A204.1 (cell line): ENCODE data around the gene SLC2A2.

Source experiments
- FAIRE-seq: peaks from 2 replicates; lab custom pipeline; 2012; peaks lifted over from hg19 to GRCh38; lab: Jason Lieb, UNC

Gene SLC2A2

GRCh38 chr3:171028779-171029232 lies 2.3 kb upstream of the SLC2A2 start:
- no peak for FAIRE-seq

GRCh38 chr3:171028025-171028778 lies 1.7 kb upstream of the SLC2A2 start:
- no peak for FAIRE-seq

- no peak for FAIRE-seq
Measured at GRCh38 chr3:171023566-171023965, 3.0 kb downstream of the SLC2A2 start.

DNA sequence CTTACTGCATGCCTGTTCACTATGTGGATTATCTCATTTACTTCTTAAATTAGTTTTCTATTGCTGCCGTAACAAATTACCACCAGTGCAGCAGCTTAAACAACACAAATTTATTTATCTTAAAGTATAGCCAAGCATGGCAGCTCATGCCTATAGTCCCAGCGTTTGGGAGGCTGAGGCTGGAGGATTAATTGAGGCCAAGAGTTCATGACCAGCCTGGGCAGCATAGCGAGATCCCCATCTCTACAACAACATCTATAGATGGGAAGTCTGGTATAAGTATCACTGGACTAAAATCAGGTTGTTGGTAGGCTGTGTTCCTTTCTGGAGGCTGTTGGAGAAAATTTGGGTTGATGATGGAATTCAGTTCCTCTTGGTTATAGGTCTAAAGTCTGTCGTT lies 5.1 kb downstream of the SLC2A2 start:
- FAIRE-seq: no peak

DNA sequence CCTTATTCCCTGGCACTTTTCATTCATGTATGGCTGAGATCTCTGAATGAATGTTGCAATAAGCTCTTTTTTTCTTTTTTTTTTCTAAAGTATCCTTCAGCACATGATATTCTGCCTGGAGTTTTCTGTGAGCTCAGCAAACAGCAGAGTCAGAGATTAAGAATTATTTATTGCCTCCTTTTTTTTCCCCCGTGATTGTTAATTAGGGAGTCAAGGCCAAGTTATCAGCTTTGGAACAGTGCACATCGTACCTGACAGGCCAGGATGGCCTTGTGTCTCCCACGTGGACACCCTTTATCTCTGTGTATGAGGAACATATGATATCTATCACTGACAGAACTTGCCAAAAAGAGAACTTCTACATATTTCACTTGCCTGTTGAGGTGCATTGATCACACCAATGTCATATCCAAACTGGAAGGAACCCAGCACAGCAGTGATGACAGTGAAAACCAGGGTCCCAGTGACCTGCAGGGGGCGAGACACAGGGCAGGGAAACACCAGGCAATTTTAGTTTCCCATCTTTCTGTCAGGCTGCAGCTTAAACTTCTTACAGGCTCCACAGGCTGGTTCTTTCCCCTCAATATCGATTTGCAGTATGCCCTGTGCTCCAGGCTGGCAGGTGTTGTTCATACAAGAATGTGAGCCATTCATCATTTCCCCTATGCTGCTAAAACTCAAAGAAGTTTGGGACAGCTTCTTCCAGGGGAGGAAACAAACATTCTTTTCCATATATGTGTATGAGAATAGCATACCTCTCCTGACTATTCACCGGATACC lies 8.2 kb downstream of the SLC2A2 start:
- no peak for FAIRE-seq

DNA sequence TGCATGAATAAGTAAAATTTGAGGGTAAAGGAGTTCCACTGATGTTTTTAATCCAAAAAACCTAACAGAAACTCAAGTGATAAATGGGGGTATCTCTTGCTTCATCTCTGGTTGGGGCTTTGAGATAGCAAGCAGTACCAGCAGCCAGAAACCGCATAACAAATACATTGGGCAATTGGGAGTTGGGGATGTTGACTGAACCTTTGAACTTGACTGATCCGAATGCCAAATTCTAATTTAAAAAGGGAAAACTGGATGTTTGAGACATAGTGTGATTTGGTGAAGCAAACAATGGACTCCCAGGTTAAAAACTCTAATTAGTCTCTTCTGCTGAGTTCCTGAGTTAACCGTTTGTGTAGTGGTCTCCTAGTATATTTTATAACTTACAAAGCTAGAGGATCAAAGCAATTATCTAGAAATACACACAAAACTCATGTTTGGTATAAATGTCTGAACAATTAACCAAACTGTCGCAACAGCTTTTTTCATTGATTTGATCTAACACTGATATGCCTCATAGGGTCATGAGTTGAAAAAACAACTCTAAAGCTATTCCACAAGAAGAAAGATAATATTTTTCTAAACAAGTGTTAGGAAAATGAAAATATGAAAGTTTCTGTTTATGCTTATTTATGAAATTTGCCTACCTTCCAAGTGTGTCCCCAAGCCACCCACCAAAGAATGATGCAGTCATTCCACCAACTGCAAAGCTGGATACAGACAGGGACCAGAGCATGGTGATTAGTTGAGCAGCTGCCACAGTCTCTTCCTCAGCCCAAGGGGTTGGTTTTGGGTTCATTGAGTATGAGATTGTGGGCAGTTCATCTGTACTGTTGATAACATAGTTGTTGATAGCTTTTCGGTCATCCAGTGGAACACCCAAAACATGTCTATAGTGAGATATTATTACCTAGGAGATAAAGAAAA lies 12.4 kb downstream of the SLC2A2 start:
- no peak for FAIRE-seq

GRCh38 chr3:171011873-171012336 lies 14.6 kb downstream of the SLC2A2 start:
- FAIRE-seq: no peak

DNA sequence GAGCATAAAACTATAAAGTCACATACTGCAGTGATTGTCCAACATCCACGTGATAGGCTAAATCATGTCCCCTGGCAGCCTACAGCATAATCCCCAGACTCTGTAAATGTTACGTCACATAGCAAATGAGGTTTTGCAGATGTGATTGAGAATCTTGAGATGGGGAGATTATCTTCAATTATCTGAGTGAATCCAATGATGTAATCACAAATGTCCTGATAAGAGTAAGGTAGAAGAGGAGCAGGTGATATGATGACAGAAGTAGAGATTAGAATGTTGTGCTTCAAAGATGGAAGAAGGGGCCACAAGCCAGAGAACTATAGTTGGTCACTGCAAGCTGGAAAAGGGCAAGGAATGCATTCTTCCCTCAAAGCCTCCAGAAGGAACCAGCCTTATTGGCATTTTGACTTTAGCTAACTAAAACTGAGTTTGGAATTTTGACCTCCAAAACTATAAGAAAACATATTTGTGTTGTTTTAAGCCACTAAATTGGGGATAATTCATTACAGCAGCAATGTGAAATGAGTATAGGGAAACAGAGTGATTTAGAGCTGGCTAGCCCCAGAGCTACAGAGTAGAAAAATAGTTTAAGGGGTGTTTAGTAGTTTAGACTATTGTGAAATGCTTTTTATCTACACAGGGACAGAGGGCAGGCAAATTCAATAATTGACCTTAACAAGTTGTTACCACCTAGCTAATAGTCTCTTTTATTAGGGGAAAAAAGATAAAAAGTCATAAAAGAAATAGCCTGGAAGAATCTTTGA lies 15.2 kb downstream of the SLC2A2 start:
- no peak for FAIRE-seq

DNA sequence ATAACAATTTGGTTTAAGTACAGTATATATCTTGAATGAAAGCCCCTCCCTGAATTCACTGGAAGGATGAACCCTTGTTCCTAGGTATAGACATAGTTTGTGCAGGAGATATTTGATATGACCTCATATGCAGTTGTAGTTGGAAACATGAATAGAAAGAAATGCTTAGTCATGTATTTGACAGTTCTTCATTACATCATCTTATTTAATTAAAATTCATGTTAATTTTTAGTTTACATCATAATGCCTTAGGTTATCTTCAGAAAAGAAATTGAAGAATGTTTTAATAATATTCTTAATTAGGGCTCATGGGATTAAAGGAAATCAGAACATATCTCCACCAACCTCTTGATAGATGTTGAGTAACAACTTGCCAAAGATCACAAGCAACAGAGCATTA lies 19.2 kb downstream of the SLC2A2 start:
- no peak for FAIRE-seq

- no peak for FAIRE-seq
Measured at GRCh38 chr3:171005648-171006047, 20.9 kb downstream of the SLC2A2 start.

DNA sequence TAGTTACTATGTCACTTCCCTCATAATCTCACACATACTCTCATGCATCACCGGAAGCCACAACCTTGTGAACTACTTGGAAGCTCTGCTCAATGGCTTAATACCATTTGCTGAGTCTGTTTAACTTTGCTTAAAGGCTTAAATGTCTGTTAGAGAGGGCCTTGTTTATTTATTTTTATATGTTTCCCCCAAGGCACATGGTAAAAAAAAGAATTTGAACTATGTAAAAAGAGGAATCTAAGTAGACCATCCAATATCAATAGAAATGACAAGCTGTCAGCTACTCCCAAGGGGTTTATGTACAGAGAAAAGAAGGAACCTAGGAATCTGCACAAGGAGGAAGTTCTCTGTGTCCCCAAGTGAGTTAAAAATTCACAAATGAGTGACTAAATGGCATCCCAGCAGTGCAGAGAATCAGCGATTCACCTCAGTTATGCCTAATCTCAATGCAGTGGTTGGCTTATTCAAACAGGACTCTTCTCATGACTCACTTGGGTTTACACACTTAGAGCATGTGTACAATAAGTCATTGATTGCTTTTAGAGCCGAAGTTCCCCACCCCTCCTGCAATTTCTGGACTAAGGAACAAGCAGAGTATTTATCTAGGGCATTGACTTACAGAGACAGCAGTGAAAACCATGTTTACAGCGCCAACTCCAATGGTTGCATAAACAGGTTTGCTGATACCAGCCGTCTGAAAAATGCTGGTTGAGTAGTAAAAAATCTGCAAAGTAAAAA lies 24.4 kb downstream of the SLC2A2 start:
- FAIRE-seq: no peak

DNA sequence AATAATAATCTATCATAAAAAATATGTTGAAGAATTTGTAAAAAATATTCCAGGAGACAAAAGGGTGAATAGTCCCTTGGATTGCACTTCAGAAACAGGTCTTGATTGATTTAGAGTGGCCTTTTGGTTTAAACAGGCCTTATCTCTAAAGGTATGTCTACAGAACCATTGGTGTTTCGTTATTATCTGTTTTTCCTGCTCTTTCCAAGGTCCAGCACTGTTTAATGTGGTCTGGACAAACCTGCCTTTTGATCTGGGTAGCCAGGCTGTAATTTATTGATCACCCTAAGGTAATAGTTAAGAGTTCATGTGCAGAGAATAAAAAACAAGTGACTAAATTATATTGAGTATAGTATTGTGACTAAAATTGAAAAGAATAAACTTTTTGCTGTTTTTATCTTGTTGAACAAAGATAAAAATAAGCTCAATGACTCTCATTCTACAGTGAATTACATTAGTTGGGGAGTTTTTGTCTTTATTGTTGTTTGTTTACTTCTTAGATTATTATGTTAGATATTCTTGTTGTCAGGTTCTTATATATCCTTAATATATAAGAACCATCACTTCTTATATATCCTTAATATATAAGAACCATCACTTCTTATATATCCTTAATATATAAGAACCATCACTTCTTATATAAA lies 25.1 kb downstream of the SLC2A2 start:
- peak; percentile 47 for FAIRE-seq

DNA sequence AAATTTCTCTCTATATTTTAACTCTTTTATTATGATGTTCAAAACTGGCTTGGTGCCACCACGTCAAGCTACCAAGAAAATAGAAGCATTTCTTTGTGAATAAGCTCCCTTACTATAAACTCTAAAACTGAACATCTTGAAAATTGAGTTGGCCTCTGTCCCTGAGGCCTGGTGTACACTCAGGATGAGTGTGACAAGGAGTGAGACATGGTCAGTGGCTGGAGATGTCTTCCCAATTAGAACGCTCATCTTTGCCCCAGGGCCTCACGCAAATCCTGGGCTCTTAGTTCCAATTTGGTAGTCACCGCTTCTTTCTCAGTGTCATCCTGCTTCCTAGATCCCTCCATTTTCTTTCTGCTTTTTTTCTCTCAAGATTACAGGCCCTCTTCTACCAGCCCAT lies 26.2 kb downstream of the SLC2A2 start:
- no peak for FAIRE-seq

- FAIRE-seq: no peak
Measured at GRCh38 chr3:170999737-171000242, 26.7 kb downstream of the SLC2A2 start.

DNA sequence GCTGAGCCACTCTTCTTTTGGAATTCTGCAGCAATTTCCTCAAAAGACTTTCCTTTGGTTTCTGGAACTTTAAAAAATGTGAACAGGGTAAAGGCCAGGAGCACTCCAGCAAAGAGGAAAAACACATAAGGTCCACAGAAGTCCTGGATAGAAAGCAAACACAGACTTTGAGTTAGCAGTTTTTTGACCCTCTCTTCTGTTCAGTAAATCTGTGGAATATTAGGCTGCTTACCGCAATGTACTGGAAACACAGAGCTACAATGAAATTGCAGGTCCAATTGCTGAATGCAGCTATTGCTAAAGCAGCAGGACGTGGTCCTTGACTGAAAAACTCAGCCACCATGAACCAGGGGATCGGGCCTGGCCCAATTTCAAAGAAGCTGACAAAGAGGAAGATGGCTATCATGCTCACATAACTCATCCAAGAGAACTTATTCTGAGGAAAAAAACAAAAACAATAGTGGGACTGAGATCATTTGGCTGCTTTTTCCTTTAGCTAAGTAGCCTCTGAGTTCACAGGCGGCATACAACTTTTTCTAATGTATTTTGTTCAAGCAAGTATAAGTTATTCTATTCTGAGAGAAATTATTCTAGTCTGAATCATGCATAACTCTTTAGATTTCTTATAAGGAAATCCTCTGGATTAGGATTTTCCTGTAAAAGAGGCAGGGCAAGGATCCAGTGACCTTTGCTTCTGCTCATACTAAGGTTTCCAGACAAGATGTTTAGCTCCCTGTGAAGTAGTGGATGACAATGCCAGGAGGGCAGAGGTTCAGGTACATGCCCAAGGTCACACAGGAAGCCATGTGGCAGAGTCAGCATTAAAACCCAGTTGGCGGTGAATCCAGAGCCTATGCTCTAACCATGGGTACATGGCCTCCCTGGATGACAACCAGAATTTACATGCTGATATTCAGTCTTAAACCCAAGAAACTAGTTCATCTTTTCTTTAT lies 28.3 kb downstream of the SLC2A2 start:
- FAIRE-seq: no peak

DNA sequence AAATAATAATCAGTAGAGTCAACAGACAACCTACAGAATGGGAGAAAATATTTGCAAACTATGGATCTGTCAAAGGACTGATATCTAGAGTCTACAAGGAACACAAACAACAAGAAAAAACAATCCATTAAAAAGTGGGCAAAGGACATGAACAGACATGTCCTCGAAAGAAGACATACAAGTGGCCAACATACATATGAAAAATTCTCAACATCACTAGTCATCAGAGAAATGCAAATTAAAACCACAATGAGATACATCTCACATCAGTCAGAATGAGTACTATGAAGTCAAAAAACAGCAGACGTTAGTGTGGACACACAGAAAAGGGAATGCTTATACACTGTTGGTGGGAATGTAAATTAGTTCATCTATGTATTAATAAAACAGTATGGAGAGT lies 33.7 kb downstream of the SLC2A2 start:
- no peak for FAIRE-seq

GRCh38 chr3:170991664-170992063 lies 34.9 kb downstream of the SLC2A2 start:
- no peak for FAIRE-seq

- no peak for FAIRE-seq
Measured at GRCh38 chr3:170989100-170989648, 37.3 kb downstream of the SLC2A2 start.

- FAIRE-seq: no peak
Measured at GRCh38 chr3:170988378-170988777, 38.1 kb downstream of the SLC2A2 start.
